ENCODE data around the gene EEFSEC. TPM values are rescaled to one million over a fixed set of nuclear protein-coding genes. Genes with fewer than 3 reads are reported as not detected.

EEFSEC gene
- total and polyA plus RNA-seq, 8 donors = 11.5 to 23.0 (median 19.9) TPM

GRCh38 chr3:128366652-128367051 is 213.4 kb downstream of the EEFSEC start:
- intact Hi-C loops (cut with DNase I) = no loop called here
- TF ChIP-seq, protein P1, sequence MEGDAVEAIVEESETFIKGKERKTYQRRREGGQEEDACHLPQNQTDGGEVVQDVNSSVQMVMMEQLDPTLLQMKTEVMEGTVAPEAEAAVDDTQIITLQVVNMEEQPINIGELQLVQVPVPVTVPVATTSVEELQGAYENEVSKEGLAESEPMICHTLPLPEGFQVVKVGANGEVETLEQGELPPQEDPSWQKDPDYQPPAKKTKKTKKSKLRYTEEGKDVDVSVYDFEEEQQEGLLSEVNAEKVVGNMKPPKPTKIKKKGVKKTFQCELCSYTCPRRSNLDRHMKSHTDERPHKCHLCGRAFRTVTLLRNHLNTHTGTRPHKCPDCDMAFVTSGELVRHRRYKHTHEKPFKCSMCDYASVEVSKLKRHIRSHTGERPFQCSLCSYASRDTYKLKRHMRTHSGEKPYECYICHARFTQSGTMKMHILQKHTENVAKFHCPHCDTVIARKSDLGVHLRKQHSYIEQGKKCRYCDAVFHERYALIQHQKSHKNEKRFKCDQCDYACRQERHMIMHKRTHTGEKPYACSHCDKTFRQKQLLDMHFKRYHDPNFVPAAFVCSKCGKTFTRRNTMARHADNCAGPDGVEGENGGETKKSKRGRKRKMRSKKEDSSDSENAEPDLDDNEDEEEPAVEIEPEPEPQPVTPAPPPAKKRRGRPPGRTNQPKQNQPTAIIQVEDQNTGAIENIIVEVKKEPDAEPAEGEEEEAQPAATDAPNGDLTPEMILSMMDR (IDR thresholded peaks at IDR 0.05) = no peak
- Histone ChIP-seq H3K4me3 (no peak overlapping the region), H3K27me3 (no peaks in the 10 kb centered on the region), H3K9me3 (no peaks in the 10 kb centered on the region), H3K27ac (no peak overlapping the region), H3K36me3 (peaks cover 0 to 4% of the 10 kb centered on the region in 2 donors), H3K4me1 (no peaks in the 10 kb centered on the region)
- no peak for ATAC-seq
- no peak for DNase-seq

- DNase-seq (no peak), ATAC-seq (no peak)
- intact Hi-C loops (cut with DNase I) = no loop called here
- Histone ChIP-seq H3K4me1 (no peaks in the 10 kb centered on the region), H3K9me3 (no peaks in the 10 kb centered on the region), H3K36me3 (peaks cover 0 to 4% of the 10 kb centered on the region in 2 donors), H3K4me3 (no peak overlapping the region), H3K27me3 (no peaks in the 10 kb centered on the region), H3K27ac (no peak overlapping the region)
- TF ChIP-seq, protein P1 (IDR thresholded peaks at IDR 0.05) = no peak
These were observed 213.9 kb downstream of the EEFSEC start for GRCh38 chr3:128367221-128367620.

GRCh38 chr3:128367761-128368160 is 214.5 kb downstream of the EEFSEC start:
- DNase-seq = no peak
- ATAC-seq = no peak
- Histone ChIP-seq H3K9me3 (no peaks in the 10 kb centered on the region), H3K4me3 (no peak overlapping the region), H3K27ac (no peak overlapping the region), H3K36me3 (peaks cover 0 to 4% of the 10 kb centered on the region in 2 donors), H3K27me3 (no peaks in the 10 kb centered on the region), H3K4me1 (no peaks in the 10 kb centered on the region)
- intact Hi-C loops (cut with DNase I) = no loop called here
- TF ChIP-seq, protein P1 (IDR thresholded peaks at IDR 0.05) = no peak

DNA sequence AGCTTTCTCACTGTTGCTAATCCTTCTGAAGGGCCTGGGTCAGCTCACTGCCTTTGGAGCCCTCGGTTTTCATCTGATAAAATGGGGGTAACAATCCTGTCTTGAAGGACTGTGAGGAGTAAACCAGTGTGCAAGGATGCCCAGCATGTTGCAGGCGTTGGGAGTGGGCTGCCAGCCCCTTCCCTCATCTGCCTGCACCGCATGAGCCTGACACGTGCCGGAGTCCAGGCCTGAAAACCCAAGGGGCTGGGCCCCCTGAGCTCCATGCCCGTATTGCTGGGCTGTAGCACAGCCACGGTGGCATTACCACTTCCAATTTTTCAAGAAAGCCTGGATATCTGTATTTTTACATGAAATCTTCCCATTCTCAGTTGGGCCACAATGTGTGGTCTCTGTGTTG is 215.3 kb downstream of the EEFSEC start:
- Histone ChIP-seq H3K27ac (no peak overlapping the region), H3K9me3 (no peaks in the 10 kb centered on the region), H3K36me3 (peaks cover 0 to 4% of the 10 kb centered on the region in 2 donors), H3K4me1 (no peaks in the 10 kb centered on the region), H3K4me3 (no peak overlapping the region), H3K27me3 (no peaks in the 10 kb centered on the region)
- DNase-seq (no peak), ATAC-seq (no peak)
- TF ChIP-seq, protein P1 (IDR thresholded peaks at IDR 0.05) = no peak
- intact Hi-C loops (cut with DNase I) = no loop called here

DNA sequence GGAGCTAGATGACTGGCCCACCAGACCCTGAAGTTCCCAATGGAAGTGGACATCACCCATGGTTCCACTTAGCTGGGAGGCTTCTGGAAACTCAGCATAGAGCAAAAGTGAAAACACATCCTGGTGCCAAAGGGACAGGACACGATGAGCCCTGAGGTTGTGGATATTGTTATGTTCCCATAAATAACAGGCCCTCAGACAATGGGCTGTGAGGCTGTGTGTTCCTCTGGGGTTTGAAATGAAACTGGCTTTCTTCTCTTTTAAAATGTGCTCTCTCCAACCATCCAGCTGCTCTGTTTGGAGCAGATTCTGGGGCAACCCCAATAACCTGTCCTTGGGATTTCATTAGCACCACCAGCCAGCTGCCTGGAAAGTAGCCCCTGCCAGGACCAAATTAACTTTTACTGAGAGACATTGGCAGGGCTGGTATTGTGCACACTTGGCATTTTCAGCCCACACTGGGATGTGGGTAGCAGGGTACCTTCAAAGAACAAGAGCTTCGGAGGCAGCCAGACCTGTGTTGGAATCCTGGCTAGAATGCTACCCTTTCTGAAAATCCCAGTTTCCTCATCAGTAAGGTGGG is 215.9 kb downstream of the EEFSEC start:
- TF ChIP-seq, protein P1 (IDR thresholded peaks at IDR 0.05) = no peak
- ATAC-seq (no peak), DNase-seq (no peak)
- Histone ChIP-seq H3K4me1 (no peaks in the 10 kb centered on the region), H3K27me3 (no peaks in the 10 kb centered on the region), H3K36me3 (peaks cover 0 to 4% of the 10 kb centered on the region in 2 donors), H3K4me3 (no peak overlapping the region), H3K9me3 (no peaks in the 10 kb centered on the region), H3K27ac (no peak overlapping the region)
- intact Hi-C loops (cut with DNase I) = no loop called here
